ENCODE results near the gene CNN1. TPM values are rescaled to one million over a fixed set of nuclear protein-coding genes. Genes with fewer than 3 reads are reported as not detected.

The CNN1 gene
- total and polyA plus RNA-seq, 9 of the 15 experiments (the other 6 are each of a cell fraction or from before 2014, with no cell fraction given): 0.23 to 10.6 (median 5.2) TPM

GRCh38 chr19:11597202-11598102 lies 58.8 kb downstream of the CNN1 start, which contains the start of gene ZNF627 (continued):
- TF ChIP-seq MGA (IDR thresholded peaks at IDR 0.05): peak; percentile 68
- no peak; the same call in 1 of the 2 replicates for TF ChIP-seq RAD51 (IDR thresholded peaks at IDR 0.05; ENCODE audit: borderline replicate concordance, low read depth)
- TF ChIP-seq ZBTB12 (CRISPR knock-in tag; IDR thresholded peaks at IDR 0.05): 0 out of 2 replicates have a peak, but pooled peaks have one; percentile 4
- peak; percentile 51 for TF ChIP-seq RBM25 (IDR thresholded peaks at IDR 0.05; ENCODE audit: low read depth, low read length, severe bottlenecking)
- 0 out of 2 replicates have a peak, but pooled peaks have one; percentile 14 for TF ChIP-seq FOSL1 (tag; conservative IDR thresholded peaks at IDR 0.05)
- no peak for TF ChIP-seq TFE3 (CRISPR knock-in tag; IDR thresholded peaks at IDR 0.05)
- no peak for TF ChIP-seq STAG1 (CRISPR knock-in tag; IDR thresholded peaks at IDR 0.05; ENCODE audit: borderline replicate concordance)
- peak in 2 of 3 experiments; percentile 10 to 46 for TF ChIP-seq YY1 (IDR thresholded peaks at IDR 0.05; ENCODE audit: borderline replicate concordance in 1 of 3, control insufficient read depth in 1 of 3, extremely low read depth in 1 of 3, insufficient read depth in 3 of 3, insufficient read length in 1 of 3, insufficient replicate concordance in 2 of 3, low read depth in 1 of 3, low read length in 2 of 3)
- peak in 1 of 2 experiments; percentile 51; a peak in 1 of 4 replicates for TF ChIP-seq SIN3A (IDR thresholded peaks at IDR 0.05; ENCODE audit: borderline replicate concordance in 2 of 2, control insufficient read depth in 1 of 2, low read depth in 2 of 2, low read length in 2 of 2)
- TF ChIP-seq ETV5 (CRISPR knock-in tag; IDR thresholded peaks at IDR 0.05; ENCODE audit: low read depth): peak; percentile 61
